Measurements from ENCODE around the gene NR1H2. TPM values are rescaled to one million over a fixed set of nuclear protein-coding genes. Genes with fewer than 3 reads are reported as not detected.
"Not testable (repeated sequence)": the region's sequence is repeated elsewhere in the genome, so short reads cannot be mapped to it uniquely, and the experiment has no call there.

The NR1H2 gene
- total RNA-seq, 2 donors from 2014 or later = 113 to 138 TPM

DNA sequence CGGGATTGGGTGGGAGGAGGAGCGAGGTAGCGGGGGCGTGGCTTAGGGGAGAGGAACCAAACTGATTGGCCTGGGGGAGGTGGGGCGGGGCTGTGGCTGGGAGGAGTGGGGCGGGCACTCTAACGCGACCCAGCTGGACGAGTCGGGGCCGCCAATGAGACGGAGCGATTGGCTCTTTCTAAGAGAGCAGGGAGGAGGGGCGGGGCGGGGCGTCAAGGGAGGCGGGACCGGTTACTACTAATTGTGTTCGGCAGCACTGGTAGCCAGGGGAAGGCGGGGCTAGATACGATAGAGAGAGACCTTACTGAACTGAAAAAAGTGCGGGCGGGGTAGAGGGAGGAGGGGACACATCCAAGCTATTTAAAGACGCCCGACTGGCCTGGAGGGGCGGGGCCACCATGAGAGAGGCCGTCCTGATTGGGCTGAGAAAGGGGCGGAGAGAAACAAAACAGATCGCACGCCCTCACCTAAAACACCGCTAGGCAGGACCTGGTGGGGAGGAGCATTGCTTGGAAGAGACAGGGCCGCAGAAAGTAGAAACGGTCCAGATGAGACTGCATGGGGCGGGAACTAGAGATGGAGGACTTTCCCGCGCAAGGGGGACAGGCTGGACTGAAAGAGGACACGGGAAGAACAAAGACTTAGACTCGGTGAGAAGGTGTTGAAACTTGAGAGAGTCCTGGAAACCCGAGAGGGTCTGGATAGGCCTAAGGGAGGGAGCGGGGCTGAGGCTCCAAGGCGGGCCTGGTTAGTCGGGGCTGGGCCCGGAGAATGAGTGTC lies 46.9 kb upstream of the NR1H2 start, which contains the start of gene KCNC3:
KCNC3 (minus strand) TSS at position 232 of the 780 bp plus-strand sequence. CDS start 295 bp downstream, outside the sequence.
- Histone ChIP-seq H3K9me3 (no peaks in the 10 kb centered on the region), H3K36me3 (no peaks in the 10 kb centered on the region), H3K4me1 (ENCODE audit: control insufficient read depth in 1 of 2, low read depth in 2 of 2) (peaks cover 11 to 36% of the 10 kb centered on the region in 2 donors), H3K27me3 (replicated peaks; ENCODE audit: insufficient read depth) (peaks cover 15% of the 10 kb centered on the region), H3K27ac (peak within 1 kb of the TSS; percentile 3 to 43), H3K4me3 (peak within 1 kb of the TSS; percentile 66)
- ATAC-seq (ENCODE audit: insufficient number of reproducible peaks, low FRiP score, low read depth) (peak; percentile 67), DNase-seq (ENCODE audit: low spot score) (peak; percentile 99)
- TF ChIP-seq, protein P1, sequence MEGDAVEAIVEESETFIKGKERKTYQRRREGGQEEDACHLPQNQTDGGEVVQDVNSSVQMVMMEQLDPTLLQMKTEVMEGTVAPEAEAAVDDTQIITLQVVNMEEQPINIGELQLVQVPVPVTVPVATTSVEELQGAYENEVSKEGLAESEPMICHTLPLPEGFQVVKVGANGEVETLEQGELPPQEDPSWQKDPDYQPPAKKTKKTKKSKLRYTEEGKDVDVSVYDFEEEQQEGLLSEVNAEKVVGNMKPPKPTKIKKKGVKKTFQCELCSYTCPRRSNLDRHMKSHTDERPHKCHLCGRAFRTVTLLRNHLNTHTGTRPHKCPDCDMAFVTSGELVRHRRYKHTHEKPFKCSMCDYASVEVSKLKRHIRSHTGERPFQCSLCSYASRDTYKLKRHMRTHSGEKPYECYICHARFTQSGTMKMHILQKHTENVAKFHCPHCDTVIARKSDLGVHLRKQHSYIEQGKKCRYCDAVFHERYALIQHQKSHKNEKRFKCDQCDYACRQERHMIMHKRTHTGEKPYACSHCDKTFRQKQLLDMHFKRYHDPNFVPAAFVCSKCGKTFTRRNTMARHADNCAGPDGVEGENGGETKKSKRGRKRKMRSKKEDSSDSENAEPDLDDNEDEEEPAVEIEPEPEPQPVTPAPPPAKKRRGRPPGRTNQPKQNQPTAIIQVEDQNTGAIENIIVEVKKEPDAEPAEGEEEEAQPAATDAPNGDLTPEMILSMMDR (IDR thresholded peaks at IDR 0.05) = no peak

DNA sequence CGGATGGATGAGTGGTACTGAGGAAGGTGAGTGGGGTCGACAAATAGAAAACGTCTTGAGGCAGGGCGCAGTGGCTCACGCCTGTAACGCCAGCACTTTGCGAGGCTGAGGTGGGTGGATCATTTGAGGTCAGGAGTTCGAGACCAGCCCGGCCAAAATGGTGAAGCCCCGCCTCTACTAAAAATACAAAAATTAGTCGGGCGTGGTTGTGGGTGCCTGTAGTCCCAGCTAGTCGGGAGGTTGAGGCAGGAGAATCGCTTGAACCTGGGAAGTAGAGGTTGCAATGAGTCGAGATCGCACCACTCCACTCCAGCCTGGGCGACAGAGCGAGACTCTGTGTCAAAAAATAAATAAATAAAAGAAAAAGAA lies 46.3 kb upstream of the NR1H2 start:
- Histone ChIP-seq H3K4me1 (ENCODE audit: control insufficient read depth in 1 of 2, low read depth in 2 of 2) (peaks cover 11 to 36% of the 10 kb centered on the region in 2 donors), H3K4me3 (peak overlapping the region; percentile 57), H3K27ac (peak overlapping the region; percentile 3 to 43), H3K27me3 (replicated peaks; ENCODE audit: insufficient read depth) (peaks cover 15% of the 10 kb centered on the region)
- H3K9me3 ChIP-seq; H3K36me3 ChIP-seq; ATAC-seq (ENCODE audit: insufficient number of reproducible peaks, low FRiP score, low read depth); DNase-seq (ENCODE audit: low spot score): not testable (repeated sequence)

DNA sequence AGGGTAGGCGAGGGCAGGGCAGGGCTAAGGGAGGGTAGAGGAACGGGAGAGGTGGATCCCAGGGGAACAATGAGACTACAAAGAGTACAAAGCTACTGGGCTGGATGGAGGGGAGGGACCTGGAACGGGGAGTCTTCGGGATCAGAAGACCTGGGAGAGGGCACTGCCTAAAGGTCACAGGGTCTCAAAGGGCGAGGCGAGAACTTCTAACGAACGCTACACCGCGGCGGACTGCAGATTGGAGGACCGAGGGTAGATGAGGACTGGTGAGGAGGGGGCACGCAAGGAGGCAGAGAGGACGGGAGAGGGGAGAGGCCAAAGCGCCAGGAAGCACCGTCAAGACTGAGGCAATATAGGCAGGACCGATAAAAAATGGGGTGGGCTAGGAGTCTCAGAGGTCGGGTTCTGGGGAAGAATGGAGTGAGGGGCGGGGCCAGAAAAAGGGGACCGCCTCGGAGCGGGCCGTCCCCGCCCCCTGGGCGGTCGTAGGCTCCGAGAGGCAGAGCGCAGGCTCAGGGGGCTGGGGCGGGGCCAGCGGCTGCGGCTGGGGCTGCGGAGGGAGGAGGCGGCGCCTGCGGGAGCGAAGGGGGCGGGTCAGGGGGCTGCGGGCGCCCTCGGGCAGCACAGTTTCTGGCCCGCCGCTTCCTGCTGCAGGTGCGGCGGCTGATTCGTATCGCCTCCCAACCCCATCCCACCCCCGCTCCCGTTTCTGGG lies 45.7 kb upstream of the NR1H2 start:
- Histone ChIP-seq H3K27ac (no peak overlapping the region), H3K9me3 (no peaks in the 10 kb centered on the region), H3K4me1 (ENCODE audit: control insufficient read depth in 1 of 2, low read depth in 2 of 2) (peaks cover 11 to 36% of the 10 kb centered on the region in 2 donors), H3K27me3 (replicated peaks; ENCODE audit: insufficient read depth) (peaks cover 15% of the 10 kb centered on the region), H3K4me3 (peak overlapping the region; percentile 57), H3K36me3 (no peaks in the 10 kb centered on the region)
- ATAC-seq (ENCODE audit: insufficient number of reproducible peaks, low FRiP score, low read depth) (no peak), DNase-seq (ENCODE audit: low spot score) (no peak)
- TF ChIP-seq, protein P1 (IDR thresholded peaks at IDR 0.05) = no peak

DNA sequence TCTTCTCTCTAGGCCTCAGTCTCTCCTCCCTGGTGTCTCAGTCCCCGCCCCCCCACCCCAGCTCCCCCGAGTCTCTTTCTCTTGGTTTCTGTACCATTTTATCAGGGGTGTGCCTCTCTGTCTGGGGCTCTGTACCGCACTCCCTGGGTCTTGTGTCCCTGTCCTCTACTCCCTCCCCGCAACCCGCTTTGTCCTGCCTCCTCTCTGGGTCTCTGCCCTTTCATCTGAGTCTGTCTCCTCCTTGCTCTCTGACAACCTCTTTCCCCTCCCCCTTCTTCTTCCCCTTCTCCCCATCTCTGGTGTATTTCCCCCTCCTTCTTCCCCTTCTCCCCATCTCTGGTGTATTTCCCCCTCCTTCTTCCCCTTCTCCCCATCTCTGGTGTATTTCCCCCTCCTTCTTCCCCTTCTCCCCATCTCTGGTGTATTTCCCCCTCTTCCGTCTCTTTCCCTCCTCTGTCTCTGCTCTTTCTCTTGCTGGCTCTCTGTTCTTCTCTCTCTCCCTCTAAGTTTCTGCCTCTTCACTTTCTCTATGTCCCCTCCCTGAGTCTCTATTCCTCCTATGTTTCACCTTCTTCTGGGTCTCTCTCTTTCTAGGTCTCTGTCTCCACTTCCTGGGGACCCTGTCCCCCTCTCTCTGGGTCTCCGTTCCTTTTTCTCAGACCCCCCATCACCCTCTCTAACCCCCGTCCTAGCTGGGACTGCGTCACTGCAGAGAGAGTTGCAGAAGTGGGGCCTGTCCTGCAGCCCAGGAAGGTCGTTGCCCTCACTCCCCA lies 44.9 kb upstream of the NR1H2 start:
- ATAC-seq (ENCODE audit: insufficient number of reproducible peaks, low FRiP score, low read depth) (no peak), DNase-seq (ENCODE audit: low spot score) (no peak)
- peaks cover 15% of the 10 kb centered on the region for H3K27me3 ChIP-seq (replicated peaks; ENCODE audit: insufficient read depth)
- H3K4me1 ChIP-seq (ENCODE audit: control insufficient read depth in 1 of 2, low read depth in 2 of 2) = peaks cover 4 to 28% of the 10 kb centered on the region in 2 donors
- H3K27ac ChIP-seq = no peak overlapping the region
- no peaks in the 10 kb centered on the region for H3K36me3 ChIP-seq
- H3K9me3 ChIP-seq = no peaks in the 10 kb centered on the region
- peak overlapping the region; percentile 57 for H3K4me3 ChIP-seq
- TF ChIP-seq, protein P1 (IDR thresholded peaks at IDR 0.05) = no peak

DNA sequence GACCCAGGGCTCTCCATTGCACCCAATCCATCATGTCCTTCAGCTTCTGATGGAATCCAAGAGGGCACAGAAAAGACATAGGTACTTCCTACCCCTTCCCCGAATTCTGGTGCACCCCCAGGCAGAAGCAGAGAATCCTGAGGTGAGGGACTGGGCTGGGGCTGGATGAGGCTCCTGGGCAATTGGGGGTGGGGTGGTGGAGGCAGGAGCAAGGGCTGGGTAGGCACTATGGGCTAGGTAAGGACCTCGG lies 44.3 kb upstream of the NR1H2 start:
- peak overlapping the region; percentile 66 for H3K4me3 ChIP-seq
- H3K27ac ChIP-seq = no peak overlapping the region
- no peaks in the 10 kb centered on the region for H3K36me3 ChIP-seq
- TF ChIP-seq, protein P1 (IDR thresholded peaks at IDR 0.05) = no peak
- H3K27me3 ChIP-seq (replicated peaks; ENCODE audit: insufficient read depth) = peaks cover 15% of the 10 kb centered on the region
- H3K9me3 ChIP-seq = no peaks in the 10 kb centered on the region
- DNase-seq (ENCODE audit: low spot score) = no peak
- no peak for ATAC-seq (ENCODE audit: insufficient number of reproducible peaks, low FRiP score, low read depth)
- peaks cover 3 to 28% of the 10 kb centered on the region in 2 donors for H3K4me1 ChIP-seq (ENCODE audit: control insufficient read depth in 1 of 2, low read depth in 2 of 2)
